H9 (cell line): Measurements from ENCODE around the gene DTX2. TPM values are rescaled to one million over a fixed set of nuclear protein-coding genes. Genes with fewer than 3 reads are reported as not detected.

Experiments used
- DNase-seq: peaks from one replicate; pipeline ENCODE4 v3.0.0-alpha.2; 2017
- H2AFZ ChIP-seq: one replicate; pipeline ENCODE4 v1.6.1; 2013; ENCODE audit warnings: mild to moderate bottlenecking, low read length, control low read depth, moderate library complexity
- H2AK5ac ChIP-seq: 2 replicates; pipeline ENCODE4 v1.6.1; 2013; ENCODE audit warnings: low read length, control low read depth, mixed read lengths; ENCODE audit not compliant: insufficient read length
- H2BK120ac ChIP-seq: one replicate; pipeline ENCODE4 v1.6.1; 2013; ENCODE audit warnings: low read depth, mild to moderate bottlenecking, low read length, control low read depth, inconsistent platforms; ENCODE audit not compliant: poor library complexity, severe bottlenecking
- H2BK12ac ChIP-seq: 2 replicates; pipeline ENCODE4 v1.6.1; 2013; ENCODE audit warnings: low read length, control low read depth, mixed read lengths, low read depth; ENCODE audit not compliant: insufficient read length
- H2BK15ac ChIP-seq: 2 replicates; pipeline ENCODE4 v1.6.1; 2013; ENCODE audit warnings: low read depth, low read length, control low read depth
- H2BK20ac ChIP-seq: one replicate; pipeline ENCODE4 v1.6.1; 2013; ENCODE audit warnings: low read depth, mild to moderate bottlenecking, low read length, control low read depth, inconsistent platforms; ENCODE audit not compliant: poor library complexity, severe bottlenecking
- H2BK5ac ChIP-seq: 2 replicates; pipeline ENCODE4 v1.6.1; 2013; ENCODE audit warnings: low read length, control low read depth, mixed read lengths; ENCODE audit not compliant: insufficient read length
- H3K14ac ChIP-seq: 2 replicates; pipeline ENCODE4 v1.6.1; 2013; ENCODE audit warnings: low read length, control low read depth; ENCODE audit not compliant: insufficient read depth
- H3K18ac ChIP-seq: 2 replicates; pipeline ENCODE4 v1.6.1; 2013; ENCODE audit warnings: low read depth, mild to moderate bottlenecking, mixed read lengths, low read length, control low read depth; ENCODE audit not compliant: insufficient read length
- H3K23ac ChIP-seq: 2 replicates; pipeline ENCODE4 v1.6.1; 2013; ENCODE audit warnings: low read length, control low read depth, mixed read lengths, low read depth; ENCODE audit not compliant: insufficient read length
- H3K23me2 ChIP-seq: 2 replicates; pipeline ENCODE4 v1.6.1; 2013; ENCODE audit warnings: low read depth, mild to moderate bottlenecking, mixed read lengths, low read length, control low read depth; ENCODE audit not compliant: insufficient read length, poor library complexity, severe bottlenecking
- H3K27ac ChIP-seq: 2 replicates; pipeline ENCODE4 v1.5.1; 2013; ENCODE audit warnings: low read length, control low read depth, mixed read lengths, low read depth; ENCODE audit not compliant: insufficient read length
- H3K27me3 ChIP-seq: 2 replicates; pipeline ENCODE4 v1.6.1; 2013; ENCODE audit warnings: low read length, control low read depth, inconsistent platforms; ENCODE audit not compliant: insufficient read depth
- H3K4ac ChIP-seq: 2 replicates; pipeline ENCODE4 v1.6.1; 2013; ENCODE audit warnings: low read depth, mild to moderate bottlenecking, control low read depth, inconsistent platforms, low read length, moderate library complexity
- H3K4me1 ChIP-seq: 2 replicates; pipeline ENCODE4 v1.6.1; 2013; ENCODE audit warnings: low read length, control low read depth, inconsistent platforms; ENCODE audit not compliant: insufficient read depth
- H3K4me2 ChIP-seq: 2 replicates; pipeline ENCODE4 v1.6.1; 2013; ENCODE audit warnings: low read length, control low read depth, mixed read lengths; ENCODE audit not compliant: insufficient read length, insufficient read depth
- H3K56ac ChIP-seq: 2 replicates; pipeline ENCODE4 v1.6.1; 2013; ENCODE audit warnings: low read depth, mild to moderate bottlenecking, mixed read lengths, low read length, control low read depth; ENCODE audit not compliant: insufficient read length
- H3K79me1 ChIP-seq: 2 replicates; pipeline ENCODE4 v1.6.1; 2013; ENCODE audit warnings: low read depth, mild to moderate bottlenecking, moderate library complexity, low read length, control low read depth, inconsistent platforms; ENCODE audit not compliant: insufficient read depth, poor library complexity, severe bottlenecking
- H3K79me2 ChIP-seq: 2 replicates; pipeline ENCODE4 v1.6.1; 2013; ENCODE audit warnings: low read length, control low read depth, inconsistent platforms; ENCODE audit not compliant: insufficient read depth
- H3K9ac ChIP-seq: 2 replicates; pipeline ENCODE4 v1.6.1; 2013; ENCODE audit warnings: low read length, control low read depth, mixed read lengths; ENCODE audit not compliant: insufficient read length; ENCODE audit errors: extremely low read depth
- H3K9me3 ChIP-seq: one replicate; pipeline ENCODE4 v1.6.1; 2013; ENCODE audit warnings: low read depth, low read length, inconsistent platforms; ENCODE audit not compliant: control insufficient read depth
- H3T11ph ChIP-seq: one replicate; pipeline ENCODE4 v1.6.1; 2013; ENCODE audit warnings: mild to moderate bottlenecking, low read length, control low read depth, inconsistent platforms
- H4K20me1 ChIP-seq: one replicate; pipeline ENCODE4 v1.6.1; 2013; ENCODE audit not compliant: control insufficient read depth, insufficient read length, insufficient read depth
- H4K5ac ChIP-seq: 2 replicates; pipeline ENCODE4 v1.6.1; 2013; ENCODE audit warnings: low read depth, mild to moderate bottlenecking, mixed read lengths, low read length, control low read depth; ENCODE audit not compliant: insufficient read length
- H4K8ac ChIP-seq: replicated peaks from 2 replicates; pipeline ENCODE4 v1.6.1; 2013; ENCODE audit warnings: low read length, control low read depth, mixed read lengths, low read depth; ENCODE audit not compliant: insufficient read length
- H4K91ac ChIP-seq: 2 replicates; pipeline ENCODE4 v1.6.1; 2013; ENCODE audit warnings: low read depth, mild to moderate bottlenecking, moderate library complexity, mixed read lengths, low read length, control low read depth; ENCODE audit not compliant: insufficient read length
- H3K27ac Mint-ChIP-seq, 3 experiments: 2 replicates in 2 of 3; 3 replicates in 1 of 3; pipeline ENCODE4 v1.8.0; 2020 to 2021; ENCODE audit warnings: mixed read lengths in 3 of 3, mild to moderate bottlenecking in 1 of 3, moderate library complexity in 1 of 3
- H3K27me3 Mint-ChIP-seq: 2 replicates; pipeline ENCODE4 v1.8.0; 2021; ENCODE audit warnings: low read depth, mild to moderate bottlenecking, moderate library complexity, mixed read lengths
- H3K36me3 Mint-ChIP-seq, 3 experiments: 2 replicates in 2 of 3; 3 replicates in 1 of 3; pipeline ENCODE4 v1.8.0; 2020 to 2021; ENCODE audit warnings: low read depth in 3 of 3, mixed read lengths in 3 of 3; ENCODE audit not compliant: insufficient read depth in 1 of 3
- H3K4me1 Mint-ChIP-seq, 2 experiments: 2 replicates each; pipeline ENCODE4 v1.8.0; 2020; ENCODE audit warnings: mixed read lengths in 2 of 2
- H3K4me3 Mint-ChIP-seq, 2 experiments: 2 replicates in 1 of 2; 3 replicates in 1 of 2; pipeline ENCODE4 v1.8.0; 2020 to 2021; ENCODE audit warnings: mild to moderate bottlenecking in 2 of 2, mixed read lengths in 2 of 2, moderate library complexity in 1 of 2
- H3K9me3 Mint-ChIP-seq, 2 experiments: 2 replicates in 1 of 2; 3 replicates in 1 of 2; pipeline ENCODE4 v1.8.0; 2020; ENCODE audit warnings: mild to moderate bottlenecking in 2 of 2, mixed read lengths in 2 of 2, moderate library complexity in 1 of 2
- CTCF ChIP-seq: fragments of 200-600 bp; sonication (generic); conservative IDR thresholded peaks from 3 replicates; pipeline ENCODE4 v1.8.0; 2021; ENCODE audit warnings: antibody characterized with exemption, mild to moderate bottlenecking
- WGBS: extraction: QIAGEN DNeasy Blood & Tissue Kit; methylation state at CpG from one replicate; pipeline ENCODE4 v1.1.7; 2013; ENCODE audit warnings: missing lambda C conversion rate, low lambda C conversion rate, mixed read lengths; ENCODE audit not compliant: insufficient read length; ENCODE audit errors: extremely low coverage; 5-methylcytosine and 5-hydroxymethylcytosine counted together
- total RNA-seq: library from RNA; stranded (reverse); gene quantifications from 2 replicates; pipeline ENCODE4 v1.2.1, GENCODE V29; 2021

Gene DTX2
- total RNA-seq, 1 experiment from 2014 or later: 48.8 TPM

GRCh38 chr7:76430836-76431235, 30.7 kb upstream of the DTX2 start:
- Mint-ChIP-seq H3K27ac (no peak overlapping the region; a peak in 1 of 7 replicates), H3K36me3 (peaks cover 2 to 6% (median 4%) of the 10 kb centered on the region in 3 experiments; a peak in 5 of 7 replicates), H3K27me3 (no peaks in the 10 kb centered on the region), H3K4me1 (peaks cover 6 to 10% of the 10 kb centered on the region in 2 experiments), H3K9me3 (no peaks in the 10 kb centered on the region), H3K4me3 (no peak overlapping the region)
- no peak overlapping the region for H2BK120ac ChIP-seq
- H3K79me1 ChIP-seq: no peaks in the 10 kb centered on the region
- no peak overlapping the region for H3K23ac ChIP-seq
- no peak for DNase-seq
- H3K9ac ChIP-seq: no peak overlapping the region
- H3K27me3 ChIP-seq: no peaks in the 10 kb centered on the region
- H3K23me2 ChIP-seq: no peaks in the 10 kb centered on the region
- no peaks in the 10 kb centered on the region for H3K79me2 ChIP-seq
- H2BK5ac ChIP-seq: no peak overlapping the region
- H3K14ac ChIP-seq: no peak overlapping the region
- H3K27ac ChIP-seq: no peak overlapping the region
- WGBS: no CpG with 5 or more reads among the region's 3 CpGs
- H2AK5ac ChIP-seq: no peak overlapping the region
- H3K56ac ChIP-seq: no peak overlapping the region
- no peak overlapping the region for H4K5ac ChIP-seq
- H3K4me2 ChIP-seq: no peak overlapping the region
- H3T11ph ChIP-seq: no peak overlapping the region
- TF ChIP-seq CTCF: no peak
- no peak overlapping the region for H2AFZ ChIP-seq
- H3K4ac ChIP-seq: no peak overlapping the region
- no peaks in the 10 kb centered on the region for H4K20me1 ChIP-seq
- no peaks in the 10 kb centered on the region for H3K9me3 ChIP-seq
- H3K4me1 ChIP-seq: no peaks in the 10 kb centered on the region; the same call in 1 of the 2 replicates
- H2BK15ac ChIP-seq: no peak overlapping the region
- no peak overlapping the region for H4K91ac ChIP-seq
- no peak overlapping the region for H4K8ac ChIP-seq
- no peak overlapping the region for H2BK12ac ChIP-seq
- H2BK20ac ChIP-seq: no peak overlapping the region
- H3K18ac ChIP-seq: no peak overlapping the region
